RWPE2 (cell line): ENCODE measurements around the gene GFAP.

Source experiments
- ATAC-seq: fragments of 200-7000 bp; cut with Tn5 transposase; 3 replicates; pipeline ENCODE4 v1.9.1; 2021; ENCODE audit warnings: low read depth
- DNase-seq: peaks from one replicate; pipeline ENCODE4 v3.0.0-alpha.2; 2020; ENCODE audit warnings: low spot score
- H3K27ac ChIP-seq: fragments of 450-650 bp; 2 replicates; pipeline ENCODE4 v1.5.1; 2017; ENCODE audit warnings: mild to moderate bottlenecking; ENCODE audit not compliant: poor library complexity, severe bottlenecking
- H3K27me3 ChIP-seq: fragments of 250-450 bp; sonication (Bioruptor Pico); 2 replicates; pipeline ENCODE4 v1.5.1; 2021; ENCODE audit warnings: mild to moderate bottlenecking, moderate library complexity; ENCODE audit not compliant: insufficient read depth, poor library complexity, severe bottlenecking
- H3K36me3 ChIP-seq: fragments of 250-450 bp; sonication (Bioruptor Pico); 2 replicates; pipeline ENCODE4 v1.5.1; 2020; ENCODE audit warnings: low read depth, mild to moderate bottlenecking, moderate library complexity
- H3K4me1 ChIP-seq: fragments of 250-450 bp; sonication (Bioruptor Pico); 2 replicates; pipeline ENCODE4 v1.5.1; 2021; ENCODE audit warnings: mild to moderate bottlenecking, moderate library complexity; ENCODE audit not compliant: insufficient read depth, poor library complexity, severe bottlenecking
- H3K4me3 ChIP-seq: fragments of 250-450 bp; sonication (Bioruptor Pico); 2 replicates; pipeline ENCODE4 v1.5.1; 2021; ENCODE audit warnings: mild to moderate bottlenecking, moderate library complexity; ENCODE audit not compliant: severe bottlenecking
- H3K9me3 ChIP-seq: fragments of 250-450 bp; sonication (Bioruptor Pico); 2 replicates; pipeline ENCODE4 v1.5.1; 2021; ENCODE audit warnings: mild to moderate bottlenecking, moderate library complexity; ENCODE audit not compliant: severe bottlenecking
- CTCF ChIP-seq: fragments of 450-650 bp; IDR thresholded peaks from one replicate; pipeline ENCODE4 v1.5.1; 2017; ENCODE audit warnings: mild to moderate bottlenecking, moderate library complexity; ENCODE audit not compliant: poor library complexity, severe bottlenecking

Gene GFAP

DNA sequence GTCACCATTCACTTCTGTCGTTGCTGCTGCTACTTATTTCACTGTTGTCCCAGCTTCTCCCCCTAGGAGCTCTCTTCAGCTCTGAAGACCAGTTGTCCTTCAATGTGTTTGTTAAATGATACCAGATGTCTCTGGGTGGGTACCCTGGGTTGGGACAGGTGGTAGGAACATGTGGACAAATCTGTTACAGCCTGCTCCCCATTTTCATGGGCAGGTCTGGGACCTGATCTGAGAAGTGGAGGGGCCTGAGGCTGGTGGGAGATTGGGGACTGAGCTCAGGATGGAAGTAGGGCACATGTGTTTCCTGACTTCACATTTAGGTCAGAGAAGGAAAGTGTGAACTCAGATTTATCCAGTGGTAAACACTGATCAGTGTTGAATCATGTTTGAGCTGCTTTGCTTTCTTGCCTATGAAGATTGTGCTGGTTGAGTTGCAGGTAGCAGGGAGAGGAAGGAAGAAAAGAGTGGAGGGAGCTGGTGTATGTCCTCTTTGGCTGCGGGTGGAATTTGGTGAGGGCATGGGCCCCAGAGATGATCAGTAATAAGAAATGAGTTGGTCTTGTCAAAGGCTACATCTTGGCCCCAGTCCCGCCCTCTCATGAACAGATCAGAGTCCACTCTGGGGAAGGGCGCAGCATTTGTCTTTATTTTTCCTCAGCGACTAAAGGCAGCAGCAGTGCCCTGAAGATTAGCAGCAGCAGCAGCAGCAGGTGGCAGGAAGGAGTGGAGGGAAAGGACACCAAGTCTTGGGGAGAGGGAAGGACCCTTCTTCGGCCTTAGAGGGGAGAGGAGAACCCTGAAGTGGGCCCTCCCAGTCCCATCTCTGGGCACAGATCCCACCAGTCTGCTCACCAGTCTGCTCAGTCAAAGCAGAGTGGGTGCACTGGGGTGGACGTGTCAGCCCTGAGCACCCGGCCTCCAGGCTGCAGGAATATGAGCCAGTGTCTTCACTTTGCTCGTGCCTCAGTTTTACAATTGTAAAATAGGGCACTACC lies 10.0 kb downstream of the GFAP start:
- no peaks in the 10 kb centered on the region for H3K27me3 ChIP-seq
- H3K4me3 ChIP-seq, result no peak overlapping the region
- peaks cover 45% of the 10 kb centered on the region for H3K4me1 ChIP-seq
- no peaks in the 10 kb centered on the region for H3K36me3 ChIP-seq
- no peak for DNase-seq
- no peaks in the 10 kb centered on the region for H3K9me3 ChIP-seq
- no peak for TF ChIP-seq CTCF
- peak overlapping the region; percentile 70 for H3K27ac ChIP-seq
- ATAC-seq, result no peak

DNA sequence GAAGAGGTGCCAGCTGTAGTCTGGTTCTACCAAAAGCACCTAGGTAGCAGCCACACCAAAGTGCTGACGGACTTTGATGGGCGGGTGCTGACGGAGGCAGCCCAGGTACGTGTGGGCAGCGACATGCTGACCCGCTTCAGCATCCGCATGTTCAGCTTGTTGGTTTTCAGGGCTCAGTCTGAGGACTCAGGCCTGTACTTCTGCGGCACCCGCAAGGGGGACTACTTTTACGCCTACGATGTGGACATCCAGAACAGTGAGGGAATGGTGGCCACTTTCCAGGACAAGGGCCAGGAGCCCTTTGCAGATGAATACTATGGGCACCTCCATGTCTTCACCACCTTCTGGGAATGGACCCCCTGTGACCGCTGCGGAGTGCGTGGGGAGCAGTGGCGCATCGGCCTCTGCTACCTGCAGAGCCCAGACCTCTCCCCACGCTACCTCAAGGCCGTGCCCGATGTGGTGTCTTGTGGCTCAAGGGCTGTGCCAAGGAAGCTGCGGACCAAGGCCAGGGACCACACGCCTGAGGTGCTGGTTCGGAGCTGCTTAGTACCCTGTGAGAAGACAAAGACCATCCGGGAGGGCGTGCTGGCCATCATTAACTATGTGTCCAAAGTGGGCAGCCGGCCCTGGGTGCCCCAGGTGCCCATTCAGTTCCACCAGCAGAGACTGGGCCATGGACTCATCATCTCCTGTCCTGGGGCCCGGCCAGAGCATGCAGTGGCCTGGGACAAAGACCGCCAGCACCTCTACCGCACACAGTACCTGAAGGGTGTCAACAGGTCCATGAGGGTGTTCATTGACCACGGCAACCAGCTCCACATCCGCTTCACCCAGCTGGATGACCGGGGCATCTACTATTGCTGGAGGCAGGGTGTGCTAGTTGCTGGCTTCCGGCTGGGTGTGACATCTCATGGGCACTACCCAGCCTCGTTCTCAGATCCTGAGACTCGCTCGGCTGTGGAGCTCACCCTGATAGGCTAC lies 11.0 kb downstream of the GFAP start:
- H3K36me3 ChIP-seq, result no peaks in the 10 kb centered on the region
- peak overlapping the region; percentile 70 for H3K27ac ChIP-seq
- TF ChIP-seq CTCF, result no peak
- no peak for DNase-seq
- H3K4me1 ChIP-seq, result peaks cover 39% of the 10 kb centered on the region
- H3K4me3 ChIP-seq, result no peak overlapping the region
- ATAC-seq, result no peak
- H3K27me3 ChIP-seq, result no peaks in the 10 kb centered on the region
- no peaks in the 10 kb centered on the region for H3K9me3 ChIP-seq

DNA sequence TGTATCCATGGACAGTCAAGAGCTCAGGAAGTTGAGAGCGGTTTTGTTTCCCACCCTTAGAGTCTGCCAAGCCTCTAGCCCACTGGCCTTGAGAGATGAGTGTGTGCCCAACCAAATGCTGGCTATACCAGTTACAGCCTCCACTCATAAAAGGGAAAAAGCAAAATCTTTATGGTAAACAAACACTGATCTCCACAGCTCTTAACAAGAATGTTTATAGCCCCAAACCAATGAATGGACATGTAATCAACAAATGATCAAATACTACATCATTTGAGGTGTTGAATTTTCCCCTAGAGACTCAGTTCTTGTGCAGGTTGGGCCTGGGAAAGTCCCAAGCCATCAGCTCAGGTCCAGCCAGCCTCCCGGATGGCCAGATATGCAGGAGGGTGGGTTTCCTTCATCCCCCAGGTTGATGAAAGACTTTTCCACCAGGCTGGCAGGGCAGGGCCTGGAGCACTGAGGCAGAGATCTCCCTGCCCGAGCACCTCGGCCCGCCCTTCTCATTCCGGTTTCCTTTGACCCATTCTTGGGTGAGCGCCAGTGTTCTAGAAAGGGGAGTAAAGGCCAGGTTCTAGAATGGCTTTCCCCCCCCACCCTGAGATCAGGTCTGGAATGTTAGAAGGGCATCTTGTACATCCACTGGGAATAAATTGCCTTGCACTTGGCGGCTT lies 12.2 kb downstream of the GFAP start:
- ATAC-seq, result no peak
- H3K4me3 ChIP-seq, result no peak overlapping the region
- no peaks in the 10 kb centered on the region for H3K9me3 ChIP-seq
- peaks cover 34% of the 10 kb centered on the region for H3K4me1 ChIP-seq
- no peak for DNase-seq
- TF ChIP-seq CTCF, result no peak
- H3K27ac ChIP-seq, result no peak overlapping the region
- no peaks in the 10 kb centered on the region for H3K36me3 ChIP-seq
- no peaks in the 10 kb centered on the region for H3K27me3 ChIP-seq

- Histone ChIP-seq H3K27ac (peak overlapping the region; percentile 82), H3K36me3 (peaks cover 8% of the 10 kb centered on the region), H3K9me3 (no peaks in the 10 kb centered on the region), H3K4me1 (peaks cover 34% of the 10 kb centered on the region), H3K27me3 (no peaks in the 10 kb centered on the region), H3K4me3 (no peak overlapping the region)
- DNase-seq (no peak), ATAC-seq (no peak)
- TF ChIP-seq CTCF, result no peak
Measured at GRCh38 chr17:44902135-44902760, 13.1 kb downstream of the GFAP start.
